IMR-90 (cell line): ENCODE measurements around the gene RPL4. TPM values are rescaled to one million over a fixed set of nuclear protein-coding genes. Genes with fewer than 3 reads are reported as not detected.

ENCODE experiments used
- ATAC-seq: fragments of 200-7000 bp; cut with Tn5 transposase; 2 replicates; pipeline ENCODE4 v1.9.1; 2020; ENCODE audit warnings: low read depth, mild to moderate bottlenecking, moderate library complexity
- BruUV-seq: library from RNA; stranded (reverse); fragments of 400-500 nt; replicated peaks from 2 replicates; lab custom pipeline; 2021; lab: Mats Ljungman, UMichigan
- CTCF ChIA-PET: fragments of 300-600 bp; formaldehyde crosslinking; extraction: SDS; loops from one replicate; lab custom pipeline; 2021; ENCODE audit warnings: antibody characterized with exemption; lab: Yijun Ruan, JAX
- POLR2A ChIA-PET: fragments of 300-600 bp; sonication (Branson Sonifier 250); formaldehyde crosslinking; loops from one replicate; lab custom pipeline; 2022; ENCODE audit warnings: antibody characterized with exemption; ENCODE audit not compliant: unreplicated experiment; lab: Charles Lee
- DNase-seq: peaks from one replicate; pipeline ENCODE4 v3.0.0; 2013
- H2AFZ ChIP-seq: replicated peaks from 2 replicates; pipeline ENCODE3; 2013; ENCODE audit warnings: low read length, mild to moderate bottlenecking; ENCODE audit not compliant: poor library complexity
- H2AK5ac ChIP-seq: 2 replicates; pipeline ENCODE4 v1.6.1; 2013; ENCODE audit warnings: low read depth, low read length, inconsistent platforms
- H2AK9ac ChIP-seq: replicated peaks from 2 replicates; pipeline ENCODE3; 2013; ENCODE audit warnings: mild to moderate bottlenecking, low read depth, low read length, moderate library complexity; ENCODE audit not compliant: poor library complexity
- H2BK120ac ChIP-seq: 2 replicates; pipeline ENCODE4 v1.6.1; 2013; ENCODE audit warnings: low read depth, low read length, inconsistent platforms
- H2BK15ac ChIP-seq: 3 replicates; pipeline ENCODE4 v1.6.1; 2013; ENCODE audit warnings: low read depth, low read length, inconsistent platforms
- H2BK20ac ChIP-seq: 2 replicates; pipeline ENCODE4 v1.6.1; 2013; ENCODE audit warnings: low read depth, mild to moderate bottlenecking, inconsistent platforms, low read length, moderate library complexity
- H2BK5ac ChIP-seq: 2 replicates; pipeline ENCODE4 v1.6.1; 2013; ENCODE audit warnings: mild to moderate bottlenecking, low read depth, low read length, inconsistent platforms; ENCODE audit not compliant: poor library complexity, severe bottlenecking
- H3K14ac ChIP-seq: replicated peaks from 2 replicates; pipeline ENCODE4 v1.6.1; 2013; ENCODE audit warnings: low read depth, low read length, inconsistent platforms
- H3K18ac ChIP-seq: 2 replicates; pipeline ENCODE4 v1.6.1; 2013; ENCODE audit warnings: low read depth, low read length, control low read depth
- H3K23ac ChIP-seq: 2 replicates; pipeline ENCODE4 v1.6.1; 2013; ENCODE audit warnings: low read depth, low read length, inconsistent platforms
- H3K27ac ChIP-seq: 2 replicates; pipeline ENCODE4 v1.5.1; 2013; ENCODE audit warnings: mild to moderate bottlenecking, control low read depth, low read length; ENCODE audit not compliant: insufficient read depth
- H3K27me3 ChIP-seq: 2 replicates; pipeline ENCODE4 v1.6.1; 2013; ENCODE audit warnings: low read length; ENCODE audit not compliant: control insufficient read depth, insufficient read depth
- H3K36me3 ChIP-seq: 2 replicates; pipeline ENCODE4 v1.6.1; 2013; ENCODE audit warnings: low read length, mixed read lengths; ENCODE audit not compliant: control insufficient read depth, insufficient read depth
- H3K4ac ChIP-seq: 2 replicates; pipeline ENCODE4 v1.6.1; 2013; ENCODE audit warnings: low read depth, low read length, inconsistent platforms
- H3K4me1 ChIP-seq: 2 replicates; pipeline ENCODE4 v1.6.1; 2013; ENCODE audit warnings: low read length, mixed read lengths; ENCODE audit not compliant: control insufficient read depth, insufficient read depth
- H3K4me2 ChIP-seq: 2 replicates; pipeline ENCODE4 v1.6.1; 2013; ENCODE audit warnings: low read depth, mild to moderate bottlenecking, control low read depth, low read length, moderate library complexity
- H3K4me3 ChIP-seq: 2 replicates; pipeline ENCODE4 v1.5.1; 2013; ENCODE audit warnings: low read depth, mild to moderate bottlenecking, control low read depth, low read length, moderate library complexity; ENCODE audit not compliant: insufficient read depth
- H3K56ac ChIP-seq: 2 replicates; pipeline ENCODE4 v1.6.1; 2013; ENCODE audit warnings: low read length, inconsistent platforms; ENCODE audit not compliant: insufficient read depth; ENCODE audit errors: extremely low read depth
- H3K79me1 ChIP-seq, 2 experiments: 2 replicates each; pipeline ENCODE4 v1.6.1; 2013; ENCODE audit warnings: low read length in 2 of 2, inconsistent platforms in 1 of 2, low read depth in 1 of 2
- H3K9ac ChIP-seq: 2 replicates; pipeline ENCODE4 v1.6.1; 2013; ENCODE audit warnings: low read depth, low read length, control low read depth
- H3K9me1 ChIP-seq: 2 replicates; pipeline ENCODE4 v1.6.1; 2013; ENCODE audit warnings: low read length, inconsistent platforms; ENCODE audit not compliant: insufficient read depth
- H3K9me3 ChIP-seq: 2 replicates; pipeline ENCODE4 v1.6.1; 2013; ENCODE audit warnings: low read length; ENCODE audit not compliant: control insufficient read depth, insufficient read depth
- H4K20me1 ChIP-seq: 2 replicates; pipeline ENCODE4 v1.6.1; 2013; ENCODE audit warnings: low read length, inconsistent platforms; ENCODE audit not compliant: insufficient read depth
- H4K5ac ChIP-seq: 2 replicates; pipeline ENCODE4 v1.6.1; 2013; ENCODE audit warnings: mild to moderate bottlenecking, low read depth, low read length, control low read depth
- H4K8ac ChIP-seq, 2 experiments: 2 replicates each; pipeline ENCODE4 v1.6.1; 2013; ENCODE audit warnings: low read depth in 2 of 2, low read length in 2 of 2, control low read depth in 1 of 2, inconsistent platforms in 1 of 2
- H4K91ac ChIP-seq: 2 replicates; pipeline ENCODE4 v1.6.1; 2013; ENCODE audit warnings: low read depth, low read length, inconsistent platforms; ENCODE audit not compliant: insufficient read depth
- BHLHE40 ChIP-seq: fragments of 150-350 bp; IDR thresholded peaks from 2 replicates; pipeline ENCODE4 v1.6.1; 2016; ENCODE audit warnings: mild to moderate bottlenecking, low read depth, low read length
- CEBPB ChIP-seq: IDR thresholded peaks from 2 replicates; pipeline ENCODE4 v1.6.1; 2012; ENCODE audit warnings: low read depth, low read length, improper control_type of control experiment
- CHD1 ChIP-seq: IDR thresholded peaks from 2 replicates; pipeline ENCODE4 v1.6.1; 2012; ENCODE audit warnings: low read depth, low read length, improper control_type of control experiment
- CTCF ChIP-seq: conservative IDR thresholded peaks from 2 replicates; pipeline ENCODE4 v1.5.1; 2012; ENCODE audit warnings: mild to moderate bottlenecking, low read depth, low read length, improper control_type of control experiment
- ELK1 ChIP-seq: fragments of 150-350 bp; IDR thresholded peaks from 2 replicates; pipeline ENCODE4 v1.6.1; 2016; ENCODE audit warnings: low read depth, mild to moderate bottlenecking, low read length, moderate library complexity, borderline replicate concordance
- FOS ChIP-seq: fragments of 150-350 bp; IDR thresholded peaks from 2 replicates; pipeline ENCODE4 v1.6.1; 2016; ENCODE audit warnings: low read depth, low read length
- MAFK ChIP-seq: IDR thresholded peaks from 2 replicates; pipeline ENCODE4 v1.6.1; 2012; ENCODE audit warnings: low read depth, low read length, improper control_type of control experiment
- MAZ ChIP-seq: IDR thresholded peaks from 2 replicates; pipeline ENCODE4 v1.6.1; 2012; ENCODE audit warnings: low read depth, mild to moderate bottlenecking, low read length, improper control_type of control experiment, moderate library complexity, borderline replicate concordance
- MXI1 ChIP-seq: IDR thresholded peaks from 2 replicates; pipeline ENCODE4 v1.6.1; 2012; ENCODE audit warnings: low read depth, mild to moderate bottlenecking, low read length, moderate library complexity, borderline replicate concordance
- NFE2L2 ChIP-seq: fragments of 150-350 bp; IDR thresholded peaks from 2 replicates; pipeline ENCODE4 v1.6.1; 2016; ENCODE audit warnings: low read depth, mild to moderate bottlenecking, low read length
- POLR2A ChIP-seq: IDR thresholded peaks from 2 replicates; pipeline ENCODE4 v1.6.1; 2012; ENCODE audit warnings: mild to moderate bottlenecking, low read depth, low read length
- RCOR1 ChIP-seq: IDR thresholded peaks from 2 replicates; pipeline ENCODE4 v1.6.1; 2012; ENCODE audit warnings: mild to moderate bottlenecking, low read length, improper control_type of control experiment; ENCODE audit not compliant: insufficient replicate concordance
- RFX5 ChIP-seq: IDR thresholded peaks from 2 replicates; pipeline ENCODE4 v1.8.0; 2012; ENCODE audit warnings: low read depth, mild to moderate bottlenecking, low read length, moderate library complexity
- SMC3 ChIP-seq: fragments of 150-350 bp; IDR thresholded peaks from 2 replicates; pipeline ENCODE4 v1.6.1; 2016; ENCODE audit warnings: low read depth, mild to moderate bottlenecking, antibody characterized with exemption, low read length, moderate library complexity
- USF2 ChIP-seq: fragments of 150-350 bp; IDR thresholded peaks from 2 replicates; pipeline ENCODE4 v1.6.1; 2017; ENCODE audit warnings: mild to moderate bottlenecking, antibody characterized with exemption, low read length, low read depth
- WGBS, 2 experiments: methylation state at CpG; one replicate each; pipeline versions ENCODE4 v1.1.5 to v1.1.7; 2013; ENCODE audit warnings: missing lambda C conversion rate in 2 of 2; ENCODE audit not compliant: insufficient read length in 1 of 2; ENCODE audit errors: extremely low coverage in 2 of 2; 5-methylcytosine and 5-hydroxymethylcytosine counted together
- dilution Hi-C: fragments of 300-500 bp; cut with HindIII; formaldehyde crosslinking; loops from one replicate; pipeline ENCODE4 v1.14.3; 2018; ENCODE audit warnings: low sequenced_read_pairs; ENCODE audit not compliant: unreplicated experiment
- in situ Hi-C: fragments of 300-500 bp; cut with MboI; formaldehyde crosslinking; loops from 3 replicates; pipeline ENCODE4 v1.14.3; 2019; ENCODE audit warnings: low sequenced_read_pairs, inconsistent platforms, mixed read lengths
- intact Hi-C: fragments of 100-400 bp; cut with micrococcal nuclease; formaldehyde crosslinking; loops from 2 replicates; pipeline ENCODE4 v1.10.0; 2022
- polyA plus RNA-seq, 3 experiments: library from polyadenylated mRNA; depleted of rRNA; stranded (reverse); fragments of >200 nt; gene quantifications; 2 replicates each; pipeline ENCODE4 v1.2.3, GENCODE V29; 2012; ENCODE audit warnings: low replicate concordance in 1 of 3
- total RNA-seq: library from RNA; depleted of rRNA; stranded (reverse); fragments of >200 nt; gene quantifications from 2 replicates; pipeline ENCODE4 v1.2.3, GENCODE V29; 2012

Gene RPL4
- total and polyA plus RNA-seq, 2 of the 4 experiments (the other 2 are of a cell fraction) = 4,083 to 13,244 TPM

- dilution Hi-C loops = no loop called here
- no peak overlapping the region for H2AFZ ChIP-seq
- POLR2A ChIA-PET = interaction anchor here (0.7 kb wide), 1 partner anchor 20 kb away, joined by 3 read pairs; the partner anchor contains the start of gene ZWILCH
Measured at GRCh38 chr15:66524838-66525237, 20.2 kb upstream of the RPL4 start.

More at GRCh38 chr15:66524838-66525237, 20.2 kb upstream of the RPL4 start:
- no peaks in the 10 kb centered on the region for H3K4me1 ChIP-seq
- no peak overlapping the region for H3K4ac ChIP-seq
- DNase-seq (no peak), ATAC-seq (no peak)
- H3K23ac ChIP-seq = no peak overlapping the region
- H2BK20ac ChIP-seq = no peak overlapping the region
- no peaks in the 10 kb centered on the region for H3K9me3 ChIP-seq
- no peak overlapping the region for H3K4me3 ChIP-seq
- H3K79me1 ChIP-seq = peaks cover 0 to 3% of the 10 kb centered on the region in 2 experiments; a peak in 2 of 4 replicates
- intact Hi-C loops = no loop called here
- H3K36me3 ChIP-seq = peaks cover 5% of the 10 kb centered on the region
- no peak overlapping the region for H3K9ac ChIP-seq
- H2BK5ac ChIP-seq = no peak overlapping the region
- H4K8ac ChIP-seq = no peak overlapping the region
- H3K27ac ChIP-seq = no peak overlapping the region
- CTCF ChIA-PET = no interaction called here
- H2AK5ac ChIP-seq = no peak overlapping the region
- in situ Hi-C loops = no loop called here
- no peak overlapping the region for H3K14ac ChIP-seq
- no peak overlapping the region for H4K91ac ChIP-seq
- no peaks in the 10 kb centered on the region for H3K9me1 ChIP-seq
- no peak overlapping the region for H2AK9ac ChIP-seq
- H3K18ac ChIP-seq = no peak overlapping the region
- H2BK120ac ChIP-seq = no peak overlapping the region
- no peak overlapping the region for H3K4me2 ChIP-seq
- no peak overlapping the region for H2BK15ac ChIP-seq
- H3K56ac ChIP-seq = no peak overlapping the region
- TF ChIP-seq CEBPB (no peak), MAZ (no peak), USF2 (no peak), ELK1 (no peak), SMC3 (no peak), MAFK (no peak), MXI1 (no peak), NFE2L2 (no peak), RFX5 (no peak), CHD1 (no peak), POLR2A (no peak), CTCF (no peak), RCOR1 (no peak), FOS (no peak), BHLHE40 (no peak)
- no peaks in the 10 kb centered on the region for H3K27me3 ChIP-seq
- BruUV-seq = no TSS peak
- H4K20me1 ChIP-seq = no peaks in the 10 kb centered on the region
- H4K5ac ChIP-seq = no peak overlapping the region
- WGBS, 2 experiments = 100% methylated on average over 1 of the region's 4 CpGs; no CpG with 5 or more reads in 1 of the 2 experiments
